ENCODE results near the gene BAZ1B.

Gene BAZ1B

GRCh38 chr7:73395538-73396503, 126.3 kb downstream of the BAZ1B start:
- no peak for TF ChIP-seq MYC (IDR thresholded peaks at IDR 0.05; ENCODE audit: low read depth, low read length)
- no peak for TF ChIP-seq CTCF (IDR thresholded peaks at IDR 0.05; ENCODE audit: low read depth, low read length)
- no peak for TF ChIP-seq POLR2A (IDR thresholded peaks at IDR 0.05; ENCODE audit: extremely low read depth, insufficient read length)
- TF ChIP-seq, protein P1, sequence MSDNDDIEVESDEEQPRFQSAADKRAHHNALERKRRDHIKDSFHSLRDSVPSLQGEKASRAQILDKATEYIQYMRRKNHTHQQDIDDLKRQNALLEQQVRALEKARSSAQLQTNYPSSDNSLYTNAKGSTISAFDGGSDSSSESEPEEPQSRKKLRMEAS (IDR thresholded peaks at IDR 0.05; ENCODE audit: low read depth, low read length) = no peak
- DNase-seq (ENCODE audit: low read depth) = no peak
- H3K4me3 ChIP-seq (ENCODE audit: low read depth, low read length) = no peak overlapping the region

DNA sequence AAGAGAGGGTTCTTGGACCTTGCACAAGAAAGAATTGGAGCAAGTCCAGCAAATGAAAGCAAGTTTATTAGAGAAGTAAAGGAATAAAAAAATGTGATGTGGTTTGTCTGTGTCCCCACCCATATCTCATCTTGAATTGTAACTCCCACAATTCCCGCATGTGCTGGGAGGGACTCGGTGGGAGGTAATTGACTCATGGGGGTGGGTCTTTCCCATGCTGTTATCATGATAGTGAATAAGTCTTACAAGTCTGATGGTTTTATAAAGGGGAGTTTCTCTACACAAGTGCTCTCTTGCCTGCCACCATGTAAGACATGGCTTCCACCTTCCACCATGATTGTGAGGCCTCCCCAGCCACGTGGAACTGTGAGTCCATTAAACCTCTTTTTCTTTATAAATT, 127.7 kb downstream of the BAZ1B start:
- H3K4me3 ChIP-seq (ENCODE audit: low read depth, low read length) = no peak overlapping the region
- TF ChIP-seq, protein P1 (IDR thresholded peaks at IDR 0.05; ENCODE audit: low read depth, low read length) = no peak
- TF ChIP-seq CTCF (IDR thresholded peaks at IDR 0.05; ENCODE audit: low read depth, low read length) = no peak
- no peak for TF ChIP-seq MYC (IDR thresholded peaks at IDR 0.05; ENCODE audit: low read depth, low read length)
- TF ChIP-seq POLR2A (IDR thresholded peaks at IDR 0.05; ENCODE audit: extremely low read depth, insufficient read length) = no peak
- no peak for DNase-seq (ENCODE audit: low read depth)

GRCh38 chr7:73391396-73391795, 130.7 kb downstream of the BAZ1B start:
- no peak for DNase-seq (ENCODE audit: low read depth)
- TF ChIP-seq POLR2A (IDR thresholded peaks at IDR 0.05; ENCODE audit: extremely low read depth, insufficient read length) (no peak), CTCF (IDR thresholded peaks at IDR 0.05; ENCODE audit: low read depth, low read length) (no peak), MYC (IDR thresholded peaks at IDR 0.05; ENCODE audit: low read depth, low read length) (no peak)
- TF ChIP-seq, protein P1 (IDR thresholded peaks at IDR 0.05; ENCODE audit: low read depth, low read length) = no peak
- no peak overlapping the region for H3K4me3 ChIP-seq (ENCODE audit: low read depth, low read length)
